Measurements from ENCODE around the gene TNFAIP3.

The TNFAIP3 gene

GRCh38 chr6:137896647-137897046 lies 29.6 kb downstream of the TNFAIP3 start:
- Histone ChIP-seq H3K27me3 (no peaks in the 10 kb centered on the region), H3K9me3 (no peaks in the 10 kb centered on the region), H3K4me1 (no peaks in the 10 kb centered on the region), H3K4me3 (ENCODE audit: low read depth, low read length) (no peak overlapping the region), H3K36me3 (no peaks in the 10 kb centered on the region)
- DNase-seq: no peak
- TF ChIP-seq CTCF (IDR thresholded peaks at IDR 0.05; ENCODE audit: low read depth, low read length): no peak

- Histone ChIP-seq H3K9me3 (no peaks in the 10 kb centered on the region), H3K27me3 (no peaks in the 10 kb centered on the region), H3K4me1 (no peaks in the 10 kb centered on the region), H3K36me3 (no peaks in the 10 kb centered on the region), H3K4me3 (ENCODE audit: low read depth, low read length) (no peak overlapping the region)
- DNase-seq: no peak
- TF ChIP-seq CTCF (IDR thresholded peaks at IDR 0.05; ENCODE audit: low read depth, low read length): no peak
These were observed 33.8 kb downstream of the TNFAIP3 start for GRCh38 chr6:137900815-137901214.

- Histone ChIP-seq H3K9me3 (no peaks in the 10 kb centered on the region), H3K4me3 (ENCODE audit: low read depth, low read length) (no peak overlapping the region), H3K4me1 (no peaks in the 10 kb centered on the region), H3K36me3 (no peaks in the 10 kb centered on the region), H3K27me3 (no peaks in the 10 kb centered on the region)
- TF ChIP-seq CTCF (IDR thresholded peaks at IDR 0.05; ENCODE audit: low read depth, low read length): no peak
- DNase-seq: no peak
These were observed 34.4 kb downstream of the TNFAIP3 start for GRCh38 chr6:137901454-137901853.

GRCh38 chr6:137902699-137903098 lies 35.6 kb downstream of the TNFAIP3 start:
- Histone ChIP-seq H3K4me1 (no peaks in the 10 kb centered on the region), H3K9me3 (no peaks in the 10 kb centered on the region), H3K27me3 (no peaks in the 10 kb centered on the region), H3K4me3 (ENCODE audit: low read depth, low read length) (no peak overlapping the region), H3K36me3 (no peaks in the 10 kb centered on the region)
- no peak for TF ChIP-seq CTCF (IDR thresholded peaks at IDR 0.05; ENCODE audit: low read depth, low read length)
- no peak for DNase-seq

GRCh38 chr6:137903274-137903932 lies 36.3 kb downstream of the TNFAIP3 start:
- DNase-seq: no peak
- no peaks in the 10 kb centered on the region for H3K36me3 ChIP-seq
- no peak for TF ChIP-seq CTCF (IDR thresholded peaks at IDR 0.05; ENCODE audit: low read depth, low read length)
- H3K4me1 ChIP-seq: no peaks in the 10 kb centered on the region
- no peaks in the 10 kb centered on the region for H3K27me3 ChIP-seq
- H3K4me3 ChIP-seq (ENCODE audit: low read depth, low read length): no peak overlapping the region
- no peaks in the 10 kb centered on the region for H3K9me3 ChIP-seq

- Histone ChIP-seq H3K9me3 (no peaks in the 10 kb centered on the region), H3K36me3 (no peaks in the 10 kb centered on the region), H3K4me3 (ENCODE audit: low read depth, low read length) (no peak overlapping the region), H3K4me1 (no peaks in the 10 kb centered on the region), H3K27me3 (no peaks in the 10 kb centered on the region)
- no peak for DNase-seq
- no peak for TF ChIP-seq CTCF (IDR thresholded peaks at IDR 0.05; ENCODE audit: low read depth, low read length)
These were observed 37.1 kb downstream of the TNFAIP3 start for GRCh38 chr6:137903933-137904821.
